ENCODE data around the gene OR1S1.
"Not testable (repeated sequence)": the region's sequence is repeated elsewhere in the genome, so short reads cannot be mapped to it uniquely, and the experiment has no call there.

Gene OR1S1

GRCh38 chr11:58212420-58212819 is at the start of gene OR1S1:
Gene OR1S1, plus strand, starts transcription at chr11:58212720.
- DNase-seq: not testable (repeated sequence)

GRCh38 chr11:58164389-58164788 is 48.1 kb upstream of the OR1S1 start:
- DNase-seq: no peak

- DNase-seq: no peak
Observed at GRCh38 chr11:58164990-58165389, 47.5 kb upstream of the OR1S1 start.

GRCh38 chr11:58165504-58166106 is 46.9 kb upstream of the OR1S1 start:
- no peak for DNase-seq

GRCh38 chr11:58177409-58178054 is 35.0 kb upstream of the OR1S1 start:
- DNase-seq: no peak

GRCh38 chr11:58178444-58178843 is 34.1 kb upstream of the OR1S1 start:
- DNase-seq: no peak

GRCh38 chr11:58179648-58180047 is 32.9 kb upstream of the OR1S1 start:
- DNase-seq: no peak

- no peak for DNase-seq
Observed at GRCh38 chr11:58186938-58187337, 25.6 kb upstream of the OR1S1 start.

GRCh38 chr11:58188770-58189169 is 23.8 kb upstream of the OR1S1 start, which contains the start of gene OR9Q2:
Gene OR9Q2, plus strand, starts transcription at chr11:58189070. Its CDS starts 1,421 bp downstream, at chr11:58190491.
- no peak for DNase-seq

GRCh38 chr11:58192229-58192628 is 20.3 kb upstream of the OR1S1 start:
- no peak for DNase-seq

GRCh38 chr11:58193391-58193790 is 19.1 kb upstream of the OR1S1 start:
- DNase-seq: no peak

GRCh38 chr11:58195939-58196338 is 16.6 kb upstream of the OR1S1 start:
- no peak for DNase-seq

GRCh38 chr11:58199271-58199670 is 13.2 kb upstream of the OR1S1 start:
- no peak for DNase-seq

- DNase-seq: no peak
Observed at GRCh38 chr11:58204042-58204441, 8.5 kb upstream of the OR1S1 start, which contains the start of gene OR1S2. Gene OR1S2, minus strand, starts transcription at chr11:58204142. Its CDS starts 0 bp downstream, at chr11:58204142.

- DNase-seq: no peak
Observed at GRCh38 chr11:58216476-58216875, 4.0 kb downstream of the OR1S1 start.

- no peak for DNase-seq
Observed at GRCh38 chr11:58222721-58223120, 10.2 kb downstream of the OR1S1 start.

GRCh38 chr11:58227956-58228615 is 15.6 kb downstream of the OR1S1 start:
- no peak for DNase-seq

GRCh38 chr11:58243954-58244353 is 31.4 kb downstream of the OR1S1 start:
- no peak for DNase-seq

GRCh38 chr11:58254936-58255335 is 42.4 kb downstream of the OR1S1 start:
- DNase-seq: no peak

GRCh38 chr11:58259983-58260382 is 47.5 kb downstream of the OR1S1 start:
- DNase-seq: no peak
